Ovary (tissue), 9 donors: ENCODE results near the gene C1orf53. TPM values are rescaled to one million over a fixed set of nuclear protein-coding genes. Genes with fewer than 3 reads are reported as not detected.

Source experiments
- DNase-seq, 5 donors: peaks; one replicate each; pipeline ENCODE4 v3.0.0-alpha.2; 2019 to 2020
- H3K27ac ChIP-seq, 2 donors: fragments of 200-600 bp; one replicate each; pipeline versions ENCODE4 v1.5.1 to v1.8.0; 2019 to 2022
- H3K27me3 ChIP-seq: fragments of 200-600 bp; one replicate; pipeline ENCODE4 v1.8.0; 2022
- H3K36me3 ChIP-seq: fragments of 200-600 bp; sonication (generic); one replicate; pipeline ENCODE4 v1.5.1; 2019
- H3K4me1 ChIP-seq: one replicate; pipeline ENCODE4 v1.8.1; 2013; ENCODE audit warnings: mild to moderate bottlenecking, moderate library complexity; ENCODE audit not compliant: insufficient read depth
- H3K4me3 ChIP-seq: fragments of 200-600 bp; sonication (generic); one replicate; pipeline ENCODE4 v1.5.1; 2017
- H3K9me3 ChIP-seq, 2 donors: fragments of 200-600 bp in 1 of 2; sonication (generic) in 1 of 2; one replicate each; pipeline versions ENCODE4 v1.5.1 to v1.8.1; 2013 to 2019; ENCODE audit warnings: mild to moderate bottlenecking in 1 of 2, moderate library complexity in 1 of 2
- CTCF ChIP-seq, 3 donors: fragments of 450-650 bp in 2 of 3; fragments of 200-600 bp in 1 of 3; IDR thresholded peaks; one replicate each; pipeline versions ENCODE4 v1.5.1 to v1.8.0; 2016 to 2022; ENCODE audit warnings: antibody characterized with exemption in 3 of 3, mild to moderate bottlenecking in 1 of 3
- EP300 ChIP-seq: sonication (generic); formaldehyde crosslinking; IDR thresholded peaks from one replicate; pipeline ENCODE4 v1.6.1; 2017; ENCODE audit warnings: antibody characterized with exemption
- POLR2A ChIP-seq: fragments of 450-650 bp; IDR thresholded peaks from one replicate; pipeline ENCODE4 v1.6.1; 2017; ENCODE audit warnings: antibody characterized with exemption, mild to moderate bottlenecking, moderate library complexity
- whole genome bisulfite sequencing, 3 donors: extraction: QIAGEN DNeasy Blood & Tissue Kit in 1 of 3; methylation state at CpG; one replicate each; pipeline versions ENCODE4 v1.1.5 to v1.1.7; 2013 to 2017; 5-methylcytosine and 5-hydroxymethylcytosine counted together
- intact Hi-C, 4 donors: fragments of 100-400 bp; cut with DNase I; formaldehyde crosslinking; loops; one replicate each; pipeline versions ENCODE4 v1.11.0 to v1.15.1; 2022 to 2023
- polyA plus RNA-seq, 2 donors: library from polyadenylated mRNA; stranded (reverse); fragments of 200-250 nt in 1 of 2; fragments of 350-450 nt in 1 of 2; fragmentation: Illumina TruSeq in 1 of 2; extraction: RNeasy Lipid Tissue Mini Kit (QIAGEN cat#74804) in 1 of 2; gene quantifications; one replicate each; pipeline ENCODE4 v1.2.3, GENCODE V29; 2013 to 2014
- total RNA-seq, 7 donors: library from RNA; depleted of rRNA in 2 of 7; stranded (reverse); fragments of >200 nt in 2 of 7; fragmentation: NEBNext Ultra II Directional in 3 of 7; extraction: Animal tissue kit (Norgen Biotek cat#: 25700) in 3 of 7; gene quantifications; one replicate each; pipeline versions ENCODE4 v1.1.0 to v1.2.4, GENCODE V29; 2016 to 2023
- donor health status: DM: no; HTN: no; CAD: no; lungs with moderate emphysema.
- donor health status: DM: no; HTN: no; CAD: no.
- donor health status: Bipolar disorder and iron deficiency.
- donor health status: DM: yes; HTN: yes; CAD: no.
- donor health status: DM: no; HTN: no; CAD: no.
- donor health status: DM: yes; HTN: yes; CAD: no.

C1orf53 gene
- total and polyA plus RNA-seq, 9 donors, result 1.9 to 7.5 (median 4.8) TPM

- no peaks in the 10 kb centered on the region for H3K36me3 ChIP-seq
- no peaks in the 10 kb centered on the region for H3K4me1 ChIP-seq
- H3K9me3 ChIP-seq, result no peaks in the 10 kb centered on the region
- intact Hi-C loops, result loop anchor here in 1 of 4 donors (10.0 kb wide), 1 partner anchor 744 kb away; no protein-coding TSS in a partner anchor
- no peak overlapping the region for H3K27ac ChIP-seq
- 59 to 71% (median 70%) methylated on average over 15 of the region's 15 CpGs for WGBS, 3 donors
- DNase-seq, result no peak
- TF ChIP-seq CTCF (IDR thresholded peaks at IDR 0.05) (no peak), POLR2A (no peak)
- no peak overlapping the region for H3K4me3 ChIP-seq
- no peaks in the 10 kb centered on the region for H3K27me3 ChIP-seq
Observed at GRCh38 chr1:197928849-197929336, 26.5 kb downstream of the C1orf53 start.

GRCh38 chr1:197933016-197933415 lies 30.6 kb downstream of the C1orf53 start:
- no peaks in the 10 kb centered on the region for H3K4me1 ChIP-seq
- H3K9me3 ChIP-seq, result no peaks in the 10 kb centered on the region
- TF ChIP-seq EP300, result no peak
- no peak for TF ChIP-seq CTCF (IDR thresholded peaks at IDR 0.05)
- TF ChIP-seq POLR2A, result no peak
- no peak for DNase-seq
- H3K4me3 ChIP-seq, result no peak overlapping the region
- WGBS, 3 donors, result 94 to 99% (median 96%) methylated on average over 1 of the region's 1 CpG
- no peaks in the 10 kb centered on the region for H3K27me3 ChIP-seq
- intact Hi-C loops, result no loop called here
- H3K36me3 ChIP-seq, result no peaks in the 10 kb centered on the region
- H3K27ac ChIP-seq, result no peak overlapping the region

GRCh38 chr1:197933647-197934046 lies 31.2 kb downstream of the C1orf53 start:
- DNase-seq, result no peak
- intact Hi-C loops, result no loop called here
- Histone ChIP-seq H3K9me3 (no peaks in the 10 kb centered on the region), H3K4me1 (no peaks in the 10 kb centered on the region), H3K27me3 (no peaks in the 10 kb centered on the region), H3K36me3 (no peaks in the 10 kb centered on the region), H3K27ac (no peak overlapping the region), H3K4me3 (no peak overlapping the region)
- TF ChIP-seq POLR2A (no peak), EP300 (no peak), CTCF (IDR thresholded peaks at IDR 0.05) (no peak)
- 57 to 77% (median 61%) methylated on average over 1 of the region's 1 CpG for WGBS, 3 donors

GRCh38 chr1:197937381-197937780 lies 35.0 kb downstream of the C1orf53 start:
- Histone ChIP-seq H3K27me3 (no peaks in the 10 kb centered on the region), H3K4me3 (no peak overlapping the region), H3K36me3 (no peaks in the 10 kb centered on the region), H3K9me3 (no peaks in the 10 kb centered on the region), H3K4me1 (no peaks in the 10 kb centered on the region), H3K27ac (no peak overlapping the region)
- DNase-seq, result no peak
- intact Hi-C loops, result no loop called here
- TF ChIP-seq CTCF (IDR thresholded peaks at IDR 0.05) (no peak), POLR2A (no peak), EP300 (no peak)
- 51 to 72% (median 51%) methylated on average over 2 of the region's 2 CpGs for WGBS, 3 donors
